Central memory CD4-positive, alpha-beta T cell (primary cell): Measurements from ENCODE around the gene CADM1.

Source experiments
- DNase-seq: peaks from one replicate; pipeline ENCODE4 v3.0.0; 2022

Gene CADM1

DNA sequence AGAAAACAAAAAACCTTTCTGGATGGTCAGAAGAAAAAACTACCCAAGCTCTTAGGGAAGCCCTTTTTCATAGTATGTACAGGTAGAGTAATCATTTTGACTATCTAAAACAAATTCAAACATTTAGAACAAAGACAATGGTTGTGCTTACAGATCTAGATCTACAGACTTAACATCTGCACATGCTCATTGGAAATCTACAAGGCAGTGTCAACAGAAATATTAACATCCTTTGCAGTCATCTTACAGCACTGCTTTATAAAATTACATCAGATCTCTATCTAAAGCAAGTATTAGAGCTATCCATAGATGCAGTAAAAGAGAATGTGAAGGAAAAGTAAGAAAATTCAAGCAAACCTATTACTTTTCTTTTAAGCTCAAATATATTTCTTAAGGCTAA is 110.3 kb downstream of the CADM1 start:
- DNase-seq, result no peak

DNA sequence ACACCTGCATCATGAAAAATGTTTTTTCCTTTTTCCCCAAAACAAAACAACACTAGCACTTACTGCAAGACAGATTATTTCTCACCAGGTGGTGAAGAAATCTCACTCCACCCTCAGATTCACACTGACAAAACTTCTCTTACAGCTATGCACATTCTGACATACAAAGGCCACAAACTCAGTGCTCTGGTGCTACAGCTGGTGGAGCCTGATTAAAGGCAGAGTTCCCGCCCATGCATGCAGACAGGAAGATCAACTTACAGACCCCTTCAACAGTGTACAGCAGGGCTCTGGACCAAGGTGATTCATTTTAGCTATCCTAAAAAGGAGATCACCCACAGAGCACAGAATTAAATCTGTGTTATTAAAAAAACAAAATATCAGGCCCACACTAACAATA is 112.6 kb downstream of the CADM1 start:
- no peak for DNase-seq

DNA sequence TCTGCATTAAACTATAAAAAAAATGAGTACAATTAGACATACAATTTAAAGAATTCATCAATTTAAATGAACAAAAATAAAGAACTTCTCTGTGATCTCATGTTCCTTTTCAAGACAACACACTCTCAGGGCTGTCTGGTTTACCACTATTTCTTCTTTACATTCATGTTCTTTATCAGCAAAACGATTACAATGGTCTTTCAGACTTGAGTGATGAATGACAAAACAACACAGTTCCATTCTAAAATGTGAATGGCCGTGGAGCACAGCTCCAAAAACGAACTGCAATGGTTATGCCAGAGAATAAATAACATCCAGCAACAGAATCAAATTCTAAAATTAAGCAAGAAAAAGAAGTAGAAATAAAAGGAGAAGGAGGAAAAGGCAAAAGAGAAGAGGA is 113.1 kb downstream of the CADM1 start:
- DNase-seq, result no peak

GRCh38 chr11:115390441-115390840 is 113.8 kb downstream of the CADM1 start:
- no peak for DNase-seq

GRCh38 chr11:115389790-115390189 is 114.4 kb downstream of the CADM1 start:
- DNase-seq, result no peak

GRCh38 chr11:115385226-115385625 is 119.0 kb downstream of the CADM1 start:
- DNase-seq, result no peak

- no peak for DNase-seq
Observed at GRCh38 chr11:115384236-115384635, 120.0 kb downstream of the CADM1 start.

DNA sequence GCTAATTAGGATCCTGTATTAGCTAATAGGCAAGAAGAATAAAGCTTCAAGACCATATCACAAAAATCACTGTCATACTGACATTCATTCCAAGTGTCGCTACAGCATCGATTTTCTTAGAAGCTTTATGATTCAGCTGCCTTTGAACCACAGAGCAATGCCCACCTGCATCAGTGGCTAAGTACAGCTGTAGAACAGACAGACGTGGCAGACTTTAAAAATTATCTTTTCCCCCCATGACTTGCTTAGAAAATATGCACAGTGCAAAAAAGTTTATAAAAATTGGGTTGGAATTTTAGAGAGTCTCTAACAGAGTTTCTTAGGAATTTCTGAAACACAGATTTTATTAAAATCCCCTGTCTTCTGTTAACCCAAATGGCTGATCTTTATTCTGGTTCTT is 120.8 kb downstream of the CADM1 start:
- no peak for DNase-seq

DNA sequence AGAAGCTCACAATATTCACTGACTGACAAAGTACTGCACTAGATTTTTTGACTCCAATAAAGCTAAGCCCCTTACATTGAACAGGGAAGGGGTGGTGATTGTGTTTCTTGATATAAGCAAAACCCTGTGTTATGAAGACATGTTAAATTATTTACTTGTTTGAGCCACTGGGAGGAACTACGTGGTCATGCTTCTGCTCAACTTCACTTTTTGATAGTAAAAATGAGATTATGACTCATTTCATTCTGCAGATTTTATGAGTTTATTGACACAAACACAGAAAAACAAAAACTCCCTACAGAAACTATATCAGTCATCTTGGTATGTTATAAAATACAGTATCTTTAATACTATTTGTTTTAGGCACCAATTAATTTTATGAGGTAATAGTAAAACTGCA is 124.7 kb downstream of the CADM1 start:
- no peak for DNase-seq

GRCh38 chr11:115378557-115378956 is 125.7 kb downstream of the CADM1 start:
- no peak for DNase-seq

- no peak for DNase-seq
Observed at GRCh38 chr11:115377882-115378296, 126.3 kb downstream of the CADM1 start.

DNA sequence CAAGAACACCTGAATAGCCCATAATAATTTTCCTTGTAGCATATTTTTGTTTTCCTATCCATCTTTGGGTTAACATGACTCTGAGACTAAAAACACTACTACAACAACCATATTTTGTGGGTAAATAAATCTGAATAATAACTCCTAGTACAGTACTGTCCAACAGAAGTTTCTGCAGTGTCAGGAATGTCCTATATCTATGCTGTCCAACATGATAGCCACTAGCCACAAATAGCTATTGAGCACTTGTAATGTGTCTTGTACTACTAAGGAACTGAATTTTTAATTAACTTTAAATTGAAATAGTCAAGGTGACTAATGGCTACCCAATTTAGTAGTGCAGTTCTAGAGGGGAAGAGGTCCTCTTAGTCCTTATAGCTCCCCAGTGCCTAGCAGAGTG is 135.6 kb downstream of the CADM1 start:
- no peak for DNase-seq

DNA sequence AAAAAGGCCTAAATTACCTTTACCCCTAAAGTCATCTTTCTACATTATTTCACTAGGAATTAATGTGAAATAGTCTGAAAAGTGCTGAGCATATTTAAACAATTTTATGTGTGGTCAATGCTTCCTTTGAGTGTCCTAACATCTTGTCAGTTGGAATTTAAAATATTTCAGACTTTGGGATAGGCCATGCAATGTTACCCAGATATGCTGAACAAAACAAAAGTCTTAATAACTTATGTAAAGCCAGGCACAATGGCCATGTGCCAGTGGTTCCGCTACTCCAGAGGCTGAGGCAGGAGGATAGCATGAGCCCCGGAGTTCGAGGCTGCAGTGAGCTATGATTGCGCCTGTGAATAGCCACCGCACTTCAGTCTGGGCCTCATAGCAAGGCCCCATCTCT is 137.4 kb downstream of the CADM1 start:
- DNase-seq, result no peak

GRCh38 chr11:115365907-115366306 is 138.3 kb downstream of the CADM1 start:
- no peak for DNase-seq

GRCh38 chr11:115364896-115365295 is 139.3 kb downstream of the CADM1 start:
- DNase-seq, result no peak

DNA sequence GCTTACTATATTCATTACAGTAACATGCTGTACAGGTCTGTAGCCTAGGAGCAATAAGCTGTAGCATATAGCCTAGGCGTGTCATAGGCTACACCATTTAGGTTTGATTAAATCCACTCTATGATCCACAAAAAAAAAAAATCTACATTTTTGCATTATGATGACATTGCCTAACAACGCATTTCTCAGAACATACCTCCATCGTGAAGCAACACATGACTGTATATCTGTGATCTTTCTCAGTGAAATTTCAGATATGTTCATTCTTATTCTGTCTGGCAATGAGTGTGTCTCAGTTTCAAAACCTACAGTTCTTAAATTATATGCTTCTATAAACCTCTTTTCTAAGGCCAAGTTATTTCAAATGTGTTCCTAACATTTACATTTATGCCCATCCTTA is 140.3 kb downstream of the CADM1 start:
- DNase-seq, result no peak

- no peak for DNase-seq
Observed at GRCh38 chr11:115363426-115363825, 140.8 kb downstream of the CADM1 start.

DNA sequence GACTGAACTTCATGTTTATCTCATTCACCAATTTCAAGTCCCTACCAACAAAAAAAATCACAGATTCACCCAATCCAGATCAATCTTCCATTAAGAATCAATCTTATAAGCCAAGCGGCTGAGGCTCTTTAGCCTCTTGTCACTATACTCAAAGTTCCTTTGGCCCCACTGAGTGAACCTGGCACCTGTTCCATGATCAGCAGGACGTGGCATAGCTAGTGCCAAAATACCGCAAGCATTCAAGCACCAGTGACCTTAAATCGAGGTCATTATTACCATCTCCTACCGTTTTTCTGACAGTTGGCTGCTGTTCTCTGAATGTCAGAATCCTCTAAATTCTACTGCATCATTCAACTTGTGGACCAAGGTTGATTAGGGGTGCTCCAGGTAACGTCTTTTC is 141.2 kb downstream of the CADM1 start:
- DNase-seq, result no peak

- no peak for DNase-seq
Observed at GRCh38 chr11:115361025-115361424, 143.2 kb downstream of the CADM1 start.

- no peak for DNase-seq
Observed at GRCh38 chr11:115360186-115360824, 143.9 kb downstream of the CADM1 start.

- DNase-seq, result no peak
Observed at GRCh38 chr11:115357066-115357465, 147.1 kb downstream of the CADM1 start.

- no peak for DNase-seq
Observed at GRCh38 chr11:115352805-115353485, 151.3 kb downstream of the CADM1 start.

- no peak for DNase-seq
Observed at GRCh38 chr11:115349335-115350017, 154.7 kb downstream of the CADM1 start.

DNA sequence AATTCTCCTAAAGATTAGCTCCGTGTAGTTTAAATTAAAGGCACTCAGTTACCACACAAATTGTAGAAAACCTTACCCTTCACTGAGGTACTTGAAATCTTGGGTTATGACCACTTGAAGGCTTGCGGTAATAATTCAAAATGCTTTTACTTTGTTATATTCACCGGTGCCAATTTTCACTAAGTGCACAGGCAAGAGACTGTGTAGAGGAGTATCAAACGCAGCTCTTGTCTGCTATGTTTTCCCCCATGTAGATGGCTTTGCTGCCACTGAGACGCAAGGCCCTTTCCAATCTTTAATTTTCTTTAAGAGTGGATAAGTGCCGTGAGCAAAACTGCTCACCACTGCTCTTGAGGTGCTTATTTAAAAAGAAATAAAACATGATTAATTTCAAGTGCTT is 155.8 kb downstream of the CADM1 start:
- DNase-seq, result no peak
